Peyer's patch (tissue), 4 donors: ENCODE data around the gene ARPC1B.

Source experiments
- POLR2A ChIP-seq, 2 donors: fragments of 450-650 bp; IDR thresholded peaks; one replicate each; pipeline ENCODE4 v1.5.1; 2017; ENCODE audit warnings: antibody characterized with exemption in 2 of 2, mild to moderate bottlenecking in 2 of 2, moderate library complexity in 2 of 2
- TF ChIP-seq, protein P1 (sequence below), 6 experiments: fragments of 450-650 bp in 4 of 6; fragments of 200-600 bp in 2 of 6; sonication (generic) in 1 of 6; IDR thresholded peaks; one replicate each; pipeline ENCODE4 v1.5.1; 2017 to 2019; ENCODE audit warnings: antibody characterized with exemption in 6 of 6, mild to moderate bottlenecking in 3 of 6, moderate library complexity in 1 of 6

DNA sequence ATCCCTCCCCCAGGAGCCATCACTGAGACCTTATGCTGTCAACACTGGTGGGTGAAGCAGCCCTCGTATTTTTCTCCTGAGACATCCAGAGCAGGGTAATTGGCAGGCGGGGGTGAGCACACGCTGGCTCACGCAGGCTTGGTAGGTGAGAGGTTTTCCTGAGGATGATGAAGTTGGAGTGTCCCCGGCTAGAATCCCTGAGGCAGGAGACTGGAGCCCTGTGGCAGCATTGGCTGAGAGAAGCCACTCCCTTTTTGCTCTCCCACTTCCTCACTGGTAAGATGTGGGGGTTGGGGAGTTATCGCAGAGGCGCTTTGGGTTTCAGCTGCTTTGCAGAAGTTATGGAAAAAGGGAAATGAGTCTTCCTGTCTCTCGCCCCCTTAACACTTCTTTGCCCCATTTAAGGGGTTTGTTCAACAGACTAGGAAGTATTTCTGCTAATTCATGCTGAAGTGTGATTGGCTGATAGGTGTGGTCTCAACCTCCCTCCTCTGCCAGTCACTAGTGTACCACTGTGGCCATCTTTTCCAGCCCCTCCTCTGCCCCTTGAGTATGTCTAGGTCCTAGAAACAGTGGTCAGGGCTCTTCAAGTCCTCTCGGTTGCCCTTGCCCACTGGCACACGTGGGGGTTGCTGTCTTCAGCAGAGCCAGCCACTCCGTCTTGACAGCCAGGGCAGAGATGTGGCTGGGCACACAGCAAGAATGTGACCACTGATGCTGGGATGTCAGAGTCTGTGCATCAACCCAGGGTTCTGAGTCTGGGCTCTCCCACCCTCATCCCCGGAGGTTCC is 5.7 kb downstream of the ARPC1B start:
- TF ChIP-seq, protein P1, sequence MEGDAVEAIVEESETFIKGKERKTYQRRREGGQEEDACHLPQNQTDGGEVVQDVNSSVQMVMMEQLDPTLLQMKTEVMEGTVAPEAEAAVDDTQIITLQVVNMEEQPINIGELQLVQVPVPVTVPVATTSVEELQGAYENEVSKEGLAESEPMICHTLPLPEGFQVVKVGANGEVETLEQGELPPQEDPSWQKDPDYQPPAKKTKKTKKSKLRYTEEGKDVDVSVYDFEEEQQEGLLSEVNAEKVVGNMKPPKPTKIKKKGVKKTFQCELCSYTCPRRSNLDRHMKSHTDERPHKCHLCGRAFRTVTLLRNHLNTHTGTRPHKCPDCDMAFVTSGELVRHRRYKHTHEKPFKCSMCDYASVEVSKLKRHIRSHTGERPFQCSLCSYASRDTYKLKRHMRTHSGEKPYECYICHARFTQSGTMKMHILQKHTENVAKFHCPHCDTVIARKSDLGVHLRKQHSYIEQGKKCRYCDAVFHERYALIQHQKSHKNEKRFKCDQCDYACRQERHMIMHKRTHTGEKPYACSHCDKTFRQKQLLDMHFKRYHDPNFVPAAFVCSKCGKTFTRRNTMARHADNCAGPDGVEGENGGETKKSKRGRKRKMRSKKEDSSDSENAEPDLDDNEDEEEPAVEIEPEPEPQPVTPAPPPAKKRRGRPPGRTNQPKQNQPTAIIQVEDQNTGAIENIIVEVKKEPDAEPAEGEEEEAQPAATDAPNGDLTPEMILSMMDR (IDR thresholded peaks at IDR 0.05) = no peak
- TF ChIP-seq POLR2A (IDR thresholded peaks at IDR 0.05) = no peak
